K562 (cell line): Measurements from ENCODE around the gene SLBP. TPM values are rescaled to one million over a fixed set of nuclear protein-coding genes. Genes with fewer than 3 reads are reported as not detected.

ENCODE experiments used
- ASH1L ChIP-seq: fragments of 450-650 bp; IDR thresholded peaks from 2 replicates; pipeline ENCODE4 v1.6.1; 2018; ENCODE audit warnings: borderline replicate concordance, mild to moderate bottlenecking, low read depth; ENCODE audit not compliant: partially characterized antibody
- ELF1 ChIP-seq: fragments of 200-800 bp; sonication (Bioruptor generic); IDR thresholded peaks from 2 replicates; pipeline ENCODE4 v1.6.1; 2016; ENCODE audit warnings: missing genetic modification characterization, missing compliant biosample characterization
- FIP1L1 ChIP-seq: fragments of 200-400 bp; formaldehyde crosslinking; IDR thresholded peaks from 2 replicates; pipeline ENCODE4 v1.6.1; 2018; ENCODE audit warnings: mild to moderate bottlenecking, low read depth, low read length; ENCODE audit not compliant: poor library complexity, severe bottlenecking
- FOXJ3 ChIP-seq: sonication (generic); formaldehyde crosslinking; IDR thresholded peaks from 2 replicates; pipeline ENCODE4 v1.4.0; 2020; ENCODE audit warnings: mild to moderate bottlenecking, missing genetic modification reagents
- FOXP1 ChIP-seq: sonication (generic); formaldehyde crosslinking; IDR thresholded peaks from 2 replicates; pipeline ENCODE4 v1.8.0; 2022; ENCODE audit warnings: mild to moderate bottlenecking, missing genetic modification reagents
- GABPB1 ChIP-seq: sonication (generic); formaldehyde crosslinking; IDR thresholded peaks from 2 replicates; pipeline ENCODE4 v1.8.0; 2022; ENCODE audit warnings: mild to moderate bottlenecking, missing genetic modification reagents
- HMG20A ChIP-seq: fragments of 450-650 bp; formaldehyde crosslinking; conservative IDR thresholded peaks from 2 replicates; pipeline ENCODE4 v1.4.0; 2020; ENCODE audit warnings: mild to moderate bottlenecking, mixed read lengths
- IRF2 ChIP-seq: sonication (generic); formaldehyde crosslinking; IDR thresholded peaks from 2 replicates; pipeline ENCODE4 v1.8.1; 2022; ENCODE audit warnings: mild to moderate bottlenecking, missing genetic modification reagents
- KDM4B ChIP-seq, 2 experiments: fragments of 450-650 bp in 1 of 2; sonication (generic) in 1 of 2; IDR thresholded peaks; 2 replicates each; pipeline ENCODE4 v1.6.1; 2016 to 2017; ENCODE audit warnings: borderline replicate concordance in 2 of 2, antibody characterized with exemption in 1 of 2, low read depth in 1 of 2, mild to moderate bottlenecking in 1 of 2
- MEIS2 ChIP-seq: fragments of 450-650 bp; IDR thresholded peaks from 2 replicates; pipeline ENCODE4 v1.6.1; 2014; ENCODE audit warnings: mild to moderate bottlenecking; ENCODE audit not compliant: partially characterized antibody
- MNT ChIP-seq, 2 experiments: fragments of 450-650 bp; conservative IDR thresholded peaks; 2 replicates each; pipeline ENCODE4 v1.6.1; 2017; ENCODE audit warnings: mild to moderate bottlenecking in 2 of 2, moderate library complexity in 2 of 2
- MTA2 ChIP-seq: fragments of 450-650 bp; IDR thresholded peaks from 2 replicates; pipeline ENCODE4 v1.6.1; 2016; ENCODE audit warnings: low read depth
- NFXL1 ChIP-seq: fragments of 450-650 bp; formaldehyde crosslinking; IDR thresholded peaks from 2 replicates; pipeline ENCODE4 v1.4.0; 2021; ENCODE audit warnings: mild to moderate bottlenecking
- NR0B1 ChIP-seq: fragments of 450-650 bp; IDR thresholded peaks from one replicate; pipeline ENCODE4 v1.6.1; 2018; ENCODE audit warnings: mild to moderate bottlenecking, moderate library complexity; ENCODE audit not compliant: partially characterized antibody
- NUFIP1 ChIP-seq: fragments of 450-650 bp; IDR thresholded peaks from 2 replicates; pipeline ENCODE4 v1.6.1; 2018; ENCODE audit not compliant: partially characterized antibody
- PRMT5 ChIP-seq: sonication (generic); formaldehyde crosslinking; IDR thresholded peaks from 2 replicates; pipeline ENCODE4 v1.5.0; 2020; ENCODE audit warnings: missing genetic modification reagents
- SMAD4 ChIP-seq: fragments of 250-450 bp; sonication (Bioruptor Pico); conservative IDR thresholded peaks from 2 replicates; pipeline ENCODE4 v1.8.0; 2021; ENCODE audit warnings: inconsistent platforms, mild to moderate bottlenecking, moderate library complexity
- SNRNP70 ChIP-seq: fragments of 200-400 bp; formaldehyde crosslinking; optimal IDR thresholded peaks from 2 replicates; pipeline ENCODE3; 2017; ENCODE audit warnings: low read depth, low read length
- SRF ChIP-seq, 2 experiments: fragments of 250-450, 450-650 bp in 1 of 2; sonication (Bioruptor Pico) in 1 of 2; sonication (generic) in 1 of 2; formaldehyde crosslinking; IDR thresholded peaks; 2 replicates each; pipeline versions ENCODE4 v1.5.0 to v1.5.1; 2020 to 2022; ENCODE audit warnings: mild to moderate bottlenecking in 1 of 2, missing genetic modification reagents in 1 of 2
- ZC3H4 ChIP-seq: sonication (generic); formaldehyde crosslinking; IDR thresholded peaks from 2 replicates; pipeline ENCODE4 v1.9.0; 2021; ENCODE audit warnings: missing genetic modification reagents, borderline replicate concordance
- ZNF311 ChIP-seq: fragments of 250-450 bp; sonication (Bioruptor Pico); IDR thresholded peaks from 2 replicates; pipeline ENCODE4 v1.4.0; 2020; ENCODE audit warnings: mild to moderate bottlenecking, moderate library complexity
- ZNF639 ChIP-seq, 2 experiments: fragments of 200-800 bp in 1 of 2; sonication (Bioruptor generic) in 1 of 2; sonication (generic) in 1 of 2; formaldehyde crosslinking in 1 of 2; IDR thresholded peaks in 1 of 2; conservative IDR thresholded peaks in 1 of 2; 2 replicates each; pipeline versions ENCODE4 v1.5.0 to v1.6.1; 2016 to 2020; ENCODE audit warnings: missing compliant biosample characterization in 1 of 2, missing genetic modification characterization in 1 of 2, missing genetic modification reagents in 1 of 2
- polyA plus RNA-seq, 8 experiments: library from polyadenylated mRNA; depleted of rRNA in 4 of 8; stranded (reverse) in 5 of 8; unstranded in 3 of 8; fragments of >200 nt; fragmentation: Nextera tagmentation in 2 of 8; fragmentation: Illumina TruSeq in 1 of 8; extraction: Ambion mirVana in 2 of 8; extraction: Trizol in 1 of 8; gene quantifications; 2 replicates each; pipeline versions ENCODE4 v1.2.1 to v1.2.3, GENCODE V29; 2011 to 2014; ENCODE audit warnings: inconsistent platforms in 1 of 8, missing spikeins in 1 of 8
- total RNA-seq, 7 experiments: library from RNA; depleted of rRNA in 6 of 7; stranded (reverse); fragments of >200 nt in 6 of 7; fragmentation: Illumina TruSeq in 2 of 7; extraction: Trizol in 2 of 7; gene quantifications; 2 replicates each; pipeline versions ENCODE4 v1.2.1 to v1.2.3, GENCODE V29; 2011 to 2021; ENCODE audit warnings: low replicate concordance in 1 of 7
- TF ChIP-seq, protein P1 (sequence below): fragments of 450-650 bp; IDR thresholded peaks from 2 replicates; pipeline ENCODE4 v1.6.1; 2016; ENCODE audit warnings: low read depth, mild to moderate bottlenecking, moderate library complexity

The SLBP gene
- total and polyA plus RNA-seq, 9 of the 15 experiments (the other 6 are each of a cell fraction or from before 2014, with no cell fraction given), result 49.4 to 221 (median 162) TPM

DNA sequence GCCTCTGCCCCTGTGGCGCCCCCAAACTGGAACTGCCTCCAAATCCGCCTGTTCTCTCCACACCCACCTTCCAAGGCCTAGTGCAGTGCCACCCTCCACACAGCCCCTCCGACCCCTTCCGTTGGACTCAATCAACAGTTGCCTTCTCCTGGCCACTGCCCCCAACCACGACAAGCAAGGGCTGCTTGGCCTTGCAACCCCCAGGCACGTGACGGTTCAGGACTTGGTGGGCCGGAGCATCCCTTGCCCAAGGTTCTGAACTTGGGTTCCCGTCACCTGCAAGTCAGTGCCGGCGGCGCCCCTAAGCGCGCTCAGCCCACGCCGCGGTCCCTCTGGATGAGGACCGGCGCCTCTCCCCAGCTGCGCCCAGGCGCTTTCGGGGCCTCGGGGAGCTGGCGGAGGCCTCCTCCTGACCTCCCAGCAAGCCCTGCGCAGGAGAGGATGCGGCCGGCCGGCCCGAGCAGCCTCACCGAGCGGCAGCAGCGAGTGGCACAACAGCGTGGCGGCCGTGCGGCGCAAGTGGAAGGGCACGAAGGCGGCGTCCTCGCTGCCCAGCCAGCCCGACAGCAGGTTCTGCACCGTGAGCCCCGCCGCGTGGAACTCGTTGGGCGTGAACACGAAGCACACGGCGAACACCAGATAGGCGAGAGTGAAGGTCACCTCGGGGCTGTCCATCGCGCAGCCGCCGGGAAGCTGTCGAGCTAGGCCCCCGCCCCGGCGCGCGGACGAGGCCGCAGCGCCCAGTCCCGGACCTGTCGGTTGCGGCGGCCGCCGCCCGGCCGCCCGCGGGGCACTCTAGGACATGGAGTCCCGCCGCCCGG lies 8.3 kb upstream of the SLBP start (continued):
- 0 out of 2 replicates have a peak, but pooled peaks have one; percentile 56 for TF ChIP-seq SMAD4
- TF ChIP-seq, protein P1, sequence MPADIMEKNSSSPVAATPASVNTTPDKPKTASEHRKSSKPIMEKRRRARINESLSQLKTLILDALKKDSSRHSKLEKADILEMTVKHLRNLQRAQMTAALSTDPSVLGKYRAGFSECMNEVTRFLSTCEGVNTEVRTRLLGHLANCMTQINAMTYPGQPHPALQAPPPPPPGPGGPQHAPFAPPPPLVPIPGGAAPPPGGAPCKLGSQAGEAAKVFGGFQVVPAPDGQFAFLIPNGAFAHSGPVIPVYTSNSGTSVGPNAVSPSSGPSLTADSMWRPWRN, result no peak
- TF ChIP-seq FOXJ3 (CRISPR knock-in tag), result no peak
- TF ChIP-seq MTA2, result no peak
- TF ChIP-seq MEIS2, result peak; percentile 24
- TF ChIP-seq FIP1L1, result peak; percentile 63
- TF ChIP-seq NUFIP1, result no peak
- TF ChIP-seq NR0B1, result no peak
- TF ChIP-seq NFXL1, result no peak
- TF ChIP-seq SNRNP70, result no peak
- no peak for TF ChIP-seq ZNF639 (CRISPR knock-in tag; conservative IDR thresholded peaks at IDR 0.05 in 1 of 2, IDR thresholded peaks at IDR 0.05 in 1 of 2)
- TF ChIP-seq ELF1, result no peak
- TF ChIP-seq GABPB1 (CRISPR knock-in tag), result no peak; the same call in 1 of the 2 replicates
- no peak for TF ChIP-seq PRMT5 (CRISPR knock-in tag)
- peak; percentile 47; the same call in 1 of the 2 replicates for TF ChIP-seq ZC3H4 (CRISPR knock-in tag)
- TF ChIP-seq ASH1L, result no peak
- TF ChIP-seq IRF2 (CRISPR knock-in tag), result no peak
- TF ChIP-seq MNT (conservative IDR thresholded peaks at IDR 0.05), result peak in 1 of 2 experiments; percentile 48; a peak in 2 of 4 replicates
- no peak for TF ChIP-seq HMG20A
- TF ChIP-seq KDM4B (IDR thresholded peaks at IDR 0.05; ENCODE audit: borderline replicate concordance in 2 of 2, low read depth in 1 of 2), result no peak
- TF ChIP-seq SRF (CRISPR knock-in tag; IDR thresholded peaks at IDR 0.05), result peak in 1 of 2 experiments; percentile 73; a peak in 1 of 4 replicates
- no peak for TF ChIP-seq ZNF311 (CRISPR knock-in tag)
- no peak for TF ChIP-seq FOXP1 (CRISPR knock-in tag)
